Spleen (tissue), 7 donors: ENCODE measurements around the gene CHODL.

Experiments used
- POLR2A ChIP-seq, 3 donors: fragments of 450-650 bp; IDR thresholded peaks; one replicate each; pipeline ENCODE4 v1.5.1; 2017; ENCODE audit warnings: antibody characterized with exemption in 3 of 3, mild to moderate bottlenecking in 1 of 3
- POLR2AphosphoS5 ChIP-seq, 3 donors: sonication (generic); formaldehyde crosslinking; IDR thresholded peaks; one replicate each; pipeline ENCODE4 v1.5.1; 2017; ENCODE audit warnings: antibody characterized with exemption in 3 of 3
- TF ChIP-seq, protein P1 (sequence below), 11 experiments: fragments of 200-600 bp in 7 of 11; fragments of 450-650 bp in 4 of 11; sonication (generic) in 4 of 11; IDR thresholded peaks in 8 of 11; conservative IDR thresholded peaks in 3 of 11; 1 replicate in 7 of 11; 2 replicates in 4 of 11; pipeline versions ENCODE4 v1.4.0 to v1.8.0; 2016 to 2021; ENCODE audit warnings: antibody characterized with exemption in 11 of 11, inconsistent platforms in 4 of 11, mild to moderate bottlenecking in 1 of 11
- donor health status: DM: no; HTN: no; CAD: no; lungs with moderate emphysema.
- donor health status: DM: no; HTN: no; CAD: no.
- donor health status: DM: no; HTN: no; CAD: no.

GRCh38 chr21:18265944-18266343, 21.3 kb downstream of the CHODL start:
- TF ChIP-seq POLR2A (IDR thresholded peaks at IDR 0.05) (no peak), POLR2AphosphoS5 (IDR thresholded peaks at IDR 0.05) (no peak)
- TF ChIP-seq, protein P1, sequence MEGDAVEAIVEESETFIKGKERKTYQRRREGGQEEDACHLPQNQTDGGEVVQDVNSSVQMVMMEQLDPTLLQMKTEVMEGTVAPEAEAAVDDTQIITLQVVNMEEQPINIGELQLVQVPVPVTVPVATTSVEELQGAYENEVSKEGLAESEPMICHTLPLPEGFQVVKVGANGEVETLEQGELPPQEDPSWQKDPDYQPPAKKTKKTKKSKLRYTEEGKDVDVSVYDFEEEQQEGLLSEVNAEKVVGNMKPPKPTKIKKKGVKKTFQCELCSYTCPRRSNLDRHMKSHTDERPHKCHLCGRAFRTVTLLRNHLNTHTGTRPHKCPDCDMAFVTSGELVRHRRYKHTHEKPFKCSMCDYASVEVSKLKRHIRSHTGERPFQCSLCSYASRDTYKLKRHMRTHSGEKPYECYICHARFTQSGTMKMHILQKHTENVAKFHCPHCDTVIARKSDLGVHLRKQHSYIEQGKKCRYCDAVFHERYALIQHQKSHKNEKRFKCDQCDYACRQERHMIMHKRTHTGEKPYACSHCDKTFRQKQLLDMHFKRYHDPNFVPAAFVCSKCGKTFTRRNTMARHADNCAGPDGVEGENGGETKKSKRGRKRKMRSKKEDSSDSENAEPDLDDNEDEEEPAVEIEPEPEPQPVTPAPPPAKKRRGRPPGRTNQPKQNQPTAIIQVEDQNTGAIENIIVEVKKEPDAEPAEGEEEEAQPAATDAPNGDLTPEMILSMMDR (IDR thresholded peaks at IDR 0.05 in 8 of 11, conservative IDR thresholded peaks at IDR 0.05 in 3 of 11), result no peak
